ENCODE measurements around the gene NAP1L3. TPM values are rescaled to one million over a fixed set of nuclear protein-coding genes. Genes with fewer than 3 reads are reported as not detected.

Gene NAP1L3
- total RNA-seq (61.4 and 67.6 TPM in 2 replicates), polyA plus RNA-seq (79.1 and 89.5 TPM in 2 replicates)

GRCh38 chrX:93673056-93673868 is at the start of gene NAP1L3:
Gene NAP1L3, minus strand, starts transcription at chrX:93673578. Its CDS starts 274 bp downstream, at chrX:93673304.
- H3K4me3 ChIP-seq: peak within 1 kb of the TSS; percentile 84
- no peaks in the 10 kb centered on the region for H3K27me3 ChIP-seq
- H3K36me3 ChIP-seq: no peaks in the 10 kb centered on the region
- peak; percentile 78 to 95 for DNase-seq (ENCODE audit: low read depth in 1 of 2, low spot score in 1 of 2)
- peaks cover 9% of the 10 kb centered on the region for H3K4me1 ChIP-seq (ENCODE audit: low read depth)
- peak within 1 kb of the TSS; percentile 71 for H3K27ac ChIP-seq
- TF ChIP-seq CTCF (IDR thresholded peaks at IDR 0.05; ENCODE audit: low read depth, low read length): no peak
- H3K9me3 ChIP-seq (ENCODE audit: low read depth): no peaks in the 10 kb centered on the region

- Histone ChIP-seq H3K4me3 (no peak overlapping the region), H3K27me3 (no peaks in the 10 kb centered on the region), H3K27ac (no peak overlapping the region), H3K4me1 (ENCODE audit: low read depth) (no peaks in the 10 kb centered on the region), H3K9me3 (ENCODE audit: low read depth) (no peaks in the 10 kb centered on the region), H3K36me3 (no peaks in the 10 kb centered on the region)
- no peak for TF ChIP-seq CTCF (IDR thresholded peaks at IDR 0.05; ENCODE audit: low read depth, low read length)
- no peak for DNase-seq (ENCODE audit: low read depth in 1 of 2, low spot score in 1 of 2)
Measured at GRCh38 chrX:93711076-93711475, 37.7 kb upstream of the NAP1L3 start.

- Histone ChIP-seq H3K4me1 (ENCODE audit: low read depth) (no peaks in the 10 kb centered on the region), H3K4me3 (no peak overlapping the region), H3K36me3 (no peaks in the 10 kb centered on the region), H3K9me3 (ENCODE audit: low read depth) (no peaks in the 10 kb centered on the region), H3K27me3 (no peaks in the 10 kb centered on the region), H3K27ac (no peak overlapping the region)
- no peak for TF ChIP-seq CTCF (IDR thresholded peaks at IDR 0.05; ENCODE audit: low read depth, low read length)
- DNase-seq (ENCODE audit: low read depth in 1 of 2, low spot score in 1 of 2): no peak
Measured at GRCh38 chrX:93703701-93704100, 30.3 kb upstream of the NAP1L3 start.

GRCh38 chrX:93695981-93696380 is 22.6 kb upstream of the NAP1L3 start:
- no peak overlapping the region for H3K27ac ChIP-seq
- H3K9me3 ChIP-seq (ENCODE audit: low read depth): no peaks in the 10 kb centered on the region
- no peak for TF ChIP-seq CTCF (IDR thresholded peaks at IDR 0.05; ENCODE audit: low read depth, low read length)
- H3K27me3 ChIP-seq: no peaks in the 10 kb centered on the region
- H3K4me1 ChIP-seq (ENCODE audit: low read depth): no peaks in the 10 kb centered on the region
- H3K4me3 ChIP-seq: no peak overlapping the region
- H3K36me3 ChIP-seq: no peaks in the 10 kb centered on the region
- DNase-seq (ENCODE audit: low read depth in 1 of 2, low spot score in 1 of 2): no peak

- no peaks in the 10 kb centered on the region for H3K36me3 ChIP-seq
- H3K4me1 ChIP-seq (ENCODE audit: low read depth): peaks cover 9% of the 10 kb centered on the region
- no peak for TF ChIP-seq CTCF (IDR thresholded peaks at IDR 0.05; ENCODE audit: low read depth, low read length)
- peak; percentile 34 to 66 for DNase-seq (ENCODE audit: low read depth in 1 of 2, low spot score in 1 of 2)
- peak within 1 kb of the TSS; percentile 84 for H3K4me3 ChIP-seq
- H3K27ac ChIP-seq: peak within 1 kb of the TSS; percentile 71
- no peaks in the 10 kb centered on the region for H3K9me3 ChIP-seq (ENCODE audit: low read depth)
- no peaks in the 10 kb centered on the region for H3K27me3 ChIP-seq
Measured at GRCh38 chrX:93673869-93674271, 492 bp upstream of the NAP1L3 start, which contains the start of gene FAM133A. Gene FAM133A, plus strand, starts transcription at chrX:93674206. Its CDS starts 35,214 bp downstream, at chrX:93709420.
